Transverse colon (tissue), 4 donors: Measurements from ENCODE around the gene UBN1.

Experiments
- CTCF ChIP-seq, 5 experiments: fragments of 200-600 bp in 3 of 5; fragments of 450-650 bp in 2 of 5; sonication (generic) in 3 of 5; IDR thresholded peaks; 1 replicate in 2 of 5; 2 replicates in 3 of 5; pipeline ENCODE4 v1.5.1; 2016 to 2017; ENCODE audit warnings: antibody characterized with exemption in 5 of 5, inconsistent platforms in 3 of 5, mild to moderate bottlenecking in 2 of 5, moderate library complexity in 1 of 5
- EP300 ChIP-seq: sonication (generic); formaldehyde crosslinking; IDR thresholded peaks from one replicate; pipeline ENCODE4 v1.6.1; 2017; ENCODE audit warnings: antibody characterized with exemption, low read depth
- POLR2A ChIP-seq: fragments of 450-650 bp; IDR thresholded peaks from one replicate; pipeline ENCODE4 v1.6.1; 2016; ENCODE audit warnings: antibody characterized with exemption, mild to moderate bottlenecking, moderate library complexity
- POLR2AphosphoS5 ChIP-seq, 3 donors: sonication (generic); formaldehyde crosslinking; IDR thresholded peaks; one replicate each; pipeline ENCODE4 v1.6.1; 2016; ENCODE audit warnings: antibody characterized with exemption in 3 of 3

- TF ChIP-seq POLR2AphosphoS5 (IDR thresholded peaks at IDR 0.05) (no peak), CTCF (IDR thresholded peaks at IDR 0.05) (no peak), EP300 (no peak), POLR2A (no peak)
These were observed 49.5 kb upstream of the UBN1 start for GRCh38 chr16:4797805-4798252.
